OCI-LY3 (cell line): ENCODE results near the gene GSTCD.

Experiments
- EZH2phosphoT487 ChIP-seq: fragments of 200-600 bp; shearing (Covaris generic); IDR thresholded peaks from 2 replicates; pipeline ENCODE4 v1.6.1; 2018; ENCODE audit warnings: antibody characterized with exemption, mixed run types, low read depth
- TF ChIP-seq, protein P1 (sequence below): fragments of 200-600, 300-600 bp; sonication (generic); IDR thresholded peaks from 2 replicates; pipeline ENCODE4 v1.5.1; 2014; ENCODE audit warnings: antibody characterized with exemption, low read length, low read depth

DNA sequence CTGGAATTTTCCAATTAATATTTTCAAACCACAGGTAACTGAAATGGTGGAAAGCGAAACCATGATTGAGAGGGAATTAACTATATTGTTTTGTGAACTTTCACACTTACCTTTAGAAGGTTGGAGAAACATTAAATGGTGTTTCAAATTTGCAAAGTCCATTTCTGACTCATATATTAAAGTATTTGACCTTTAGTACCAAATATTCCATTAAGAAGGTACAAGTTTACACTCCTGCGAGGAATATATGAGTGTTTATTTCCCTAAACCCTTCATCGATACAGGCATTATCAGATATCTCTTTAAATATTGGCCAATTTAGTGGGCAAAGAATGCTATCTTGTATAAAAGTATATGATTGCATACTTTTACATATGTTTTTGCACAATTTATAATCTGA is 142.6 kb downstream of the GSTCD start:
- no peak for TF ChIP-seq EZH2phosphoT487
- TF ChIP-seq, protein P1, sequence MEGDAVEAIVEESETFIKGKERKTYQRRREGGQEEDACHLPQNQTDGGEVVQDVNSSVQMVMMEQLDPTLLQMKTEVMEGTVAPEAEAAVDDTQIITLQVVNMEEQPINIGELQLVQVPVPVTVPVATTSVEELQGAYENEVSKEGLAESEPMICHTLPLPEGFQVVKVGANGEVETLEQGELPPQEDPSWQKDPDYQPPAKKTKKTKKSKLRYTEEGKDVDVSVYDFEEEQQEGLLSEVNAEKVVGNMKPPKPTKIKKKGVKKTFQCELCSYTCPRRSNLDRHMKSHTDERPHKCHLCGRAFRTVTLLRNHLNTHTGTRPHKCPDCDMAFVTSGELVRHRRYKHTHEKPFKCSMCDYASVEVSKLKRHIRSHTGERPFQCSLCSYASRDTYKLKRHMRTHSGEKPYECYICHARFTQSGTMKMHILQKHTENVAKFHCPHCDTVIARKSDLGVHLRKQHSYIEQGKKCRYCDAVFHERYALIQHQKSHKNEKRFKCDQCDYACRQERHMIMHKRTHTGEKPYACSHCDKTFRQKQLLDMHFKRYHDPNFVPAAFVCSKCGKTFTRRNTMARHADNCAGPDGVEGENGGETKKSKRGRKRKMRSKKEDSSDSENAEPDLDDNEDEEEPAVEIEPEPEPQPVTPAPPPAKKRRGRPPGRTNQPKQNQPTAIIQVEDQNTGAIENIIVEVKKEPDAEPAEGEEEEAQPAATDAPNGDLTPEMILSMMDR, result no peak
